ENCODE measurements around the gene GRN.
"Not testable (repeated sequence)": the region's sequence is repeated elsewhere in the genome, so short reads cannot be mapped to it uniquely, and the experiment has no call there.

DNA sequence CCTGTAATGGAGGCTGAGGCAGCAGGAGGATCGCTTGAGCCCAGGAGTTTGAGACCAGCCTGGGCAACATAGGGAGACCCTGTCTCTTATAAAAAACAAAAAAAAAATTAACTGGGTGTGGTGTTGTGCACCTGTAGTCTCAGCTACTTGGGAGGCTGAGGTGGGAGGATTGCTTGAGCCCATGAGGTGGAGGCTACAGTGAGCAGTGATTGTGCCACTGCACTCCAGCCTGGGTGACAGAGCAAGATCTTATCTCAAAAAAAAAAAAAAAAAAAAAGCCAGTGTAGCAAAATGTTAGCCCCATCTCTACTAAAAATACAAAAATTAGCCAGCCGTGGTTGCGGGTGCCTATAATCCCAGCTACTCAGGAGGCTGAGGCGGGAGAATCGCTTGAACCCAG is 14.8 kb upstream of the GRN start:
- not testable (repeated sequence) for TF ChIP-seq CTCF (IDR thresholded peaks at IDR 0.05; ENCODE audit: low read length); EZH2 (IDR thresholded peaks at IDR 0.05; ENCODE audit: borderline replicate concordance, low read length)

Data from OCI-LY1 (cell line).